HG03095 (cell line): ENCODE data around the gene SSUH2.
"Not testable (repeated sequence)": the region's sequence is repeated elsewhere in the genome, so short reads cannot be mapped to it uniquely, and the experiment has no call there.

Experiments
- ATAC-seq: cut with Tn5 transposase; IDR thresholded peaks from one replicate; pipeline ENCODE4 v1.9.1; 2021; ENCODE audit warnings: moderate library complexity; ENCODE audit not compliant: unreplicated experiment

The SSUH2 gene

DNA sequence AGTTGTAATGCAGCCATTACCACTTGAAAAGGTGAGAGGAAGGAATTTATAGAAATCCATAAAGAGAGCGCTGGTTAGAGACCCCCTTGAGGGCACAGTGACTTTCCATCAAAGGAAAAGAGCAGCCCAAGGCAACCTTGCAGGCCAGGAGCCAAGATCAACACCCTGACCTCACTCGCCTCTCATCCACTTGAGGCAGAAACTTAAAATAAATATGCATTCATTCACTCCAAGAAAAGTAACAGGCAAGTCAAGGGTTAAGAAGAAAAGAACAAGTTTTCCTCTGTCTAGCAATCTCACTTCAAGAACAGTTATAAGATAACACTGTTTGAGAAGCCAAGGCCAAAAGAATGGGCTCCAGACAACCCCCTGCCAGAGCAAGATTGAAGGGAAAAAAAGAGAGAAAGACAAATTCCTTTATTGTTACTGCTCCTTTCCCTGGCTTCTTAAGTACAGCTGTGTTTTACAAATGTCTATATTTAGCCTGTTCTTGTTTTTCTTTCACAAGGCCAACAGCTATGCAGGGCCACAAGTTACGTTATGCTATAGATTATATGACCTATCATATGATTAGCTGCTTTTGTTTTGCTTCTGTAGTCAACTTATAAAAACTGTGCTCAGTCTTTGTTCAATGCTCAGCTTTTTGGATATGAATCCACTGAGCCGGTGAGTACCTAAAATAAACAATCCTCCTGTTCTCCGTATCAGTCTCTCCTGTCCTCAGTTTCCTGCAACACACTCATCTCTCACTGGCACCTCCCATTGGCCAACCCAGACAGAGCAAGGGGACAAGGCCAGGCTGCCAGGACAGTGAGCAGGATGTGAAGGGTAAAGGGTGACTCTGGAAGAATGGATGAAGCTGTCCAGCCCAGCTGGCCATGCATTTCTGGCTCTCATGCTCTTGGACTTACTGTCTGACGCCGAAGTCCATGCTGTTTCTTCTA lies 15.8 kb upstream of the SSUH2 start:
- ATAC-seq = no peak

GRCh38 chr3:8659242-8659641 lies 14.6 kb upstream of the SSUH2 start:
- no peak for ATAC-seq

DNA sequence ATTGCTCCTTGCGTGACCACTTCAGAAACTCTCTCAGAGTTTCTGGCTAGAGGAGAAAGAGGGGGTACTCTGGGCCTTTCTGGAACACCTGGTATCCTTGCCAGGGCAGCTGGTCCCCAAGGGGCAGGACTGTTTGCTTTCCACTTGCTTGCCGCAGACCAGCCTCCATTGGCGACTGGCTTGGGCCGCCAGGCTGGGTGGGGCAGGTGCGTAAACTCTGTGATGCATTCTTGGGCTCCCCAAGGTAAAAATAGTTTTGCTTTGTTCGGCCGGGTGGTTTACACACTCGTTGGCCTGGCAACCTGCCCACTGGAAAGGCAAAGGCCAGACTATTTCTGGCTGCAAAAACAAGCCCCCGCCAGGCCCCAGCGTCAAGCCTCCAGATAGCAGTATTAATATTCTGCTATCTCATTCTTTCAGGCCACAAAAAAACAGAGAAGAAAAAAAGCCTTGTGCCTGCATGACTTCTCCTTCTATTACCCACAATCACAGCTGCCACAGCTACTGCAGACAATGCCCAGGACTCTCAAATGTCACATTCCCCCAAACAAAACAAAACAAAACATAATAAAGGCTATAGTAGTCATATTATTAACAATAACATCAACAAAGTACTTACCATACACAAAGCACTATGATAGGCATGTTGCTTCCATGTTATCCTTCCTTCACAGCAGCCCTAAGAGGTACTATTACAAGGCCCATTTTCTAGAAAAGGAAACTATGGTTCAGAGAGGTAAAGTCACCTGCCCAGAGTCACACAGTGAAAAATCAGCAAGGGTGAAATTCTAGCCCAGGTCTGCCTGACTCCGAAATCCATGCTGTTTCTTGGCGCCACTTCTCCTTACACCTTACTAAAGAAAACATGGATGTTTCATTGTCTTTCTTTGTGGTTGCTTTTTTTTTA lies 14.0 kb upstream of the SSUH2 start:
- ATAC-seq = peak; percentile 78

- ATAC-seq = peak; percentile 36
Observed at GRCh38 chr3:8657804-8658305, 13.3 kb upstream of the SSUH2 start.

DNA sequence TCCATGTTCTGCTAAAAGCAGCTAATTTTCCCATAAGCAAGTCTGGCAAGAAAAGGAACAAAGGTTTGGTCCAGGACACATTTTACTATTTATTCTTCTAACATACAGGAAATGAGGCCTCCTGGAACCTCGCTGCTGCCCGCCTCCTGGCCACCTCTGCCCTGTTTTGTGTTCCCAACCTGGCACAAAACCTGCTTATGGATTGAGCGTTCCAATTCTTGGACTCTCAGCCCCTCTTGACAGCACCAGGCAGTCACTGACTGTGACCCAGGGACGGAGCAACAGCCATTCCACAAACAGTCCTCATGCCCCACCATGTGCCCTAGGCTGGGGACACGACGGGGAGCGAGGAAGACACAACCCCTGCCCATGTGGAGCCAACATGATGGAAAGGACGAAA lies 11.6 kb upstream of the SSUH2 start:
- no peak for ATAC-seq

GRCh38 chr3:8655387-8655835 lies 10.8 kb upstream of the SSUH2 start:
- no peak for ATAC-seq

- ATAC-seq = not testable (repeated sequence)
Observed at GRCh38 chr3:8654572-8655329, 10.2 kb upstream of the SSUH2 start.

DNA sequence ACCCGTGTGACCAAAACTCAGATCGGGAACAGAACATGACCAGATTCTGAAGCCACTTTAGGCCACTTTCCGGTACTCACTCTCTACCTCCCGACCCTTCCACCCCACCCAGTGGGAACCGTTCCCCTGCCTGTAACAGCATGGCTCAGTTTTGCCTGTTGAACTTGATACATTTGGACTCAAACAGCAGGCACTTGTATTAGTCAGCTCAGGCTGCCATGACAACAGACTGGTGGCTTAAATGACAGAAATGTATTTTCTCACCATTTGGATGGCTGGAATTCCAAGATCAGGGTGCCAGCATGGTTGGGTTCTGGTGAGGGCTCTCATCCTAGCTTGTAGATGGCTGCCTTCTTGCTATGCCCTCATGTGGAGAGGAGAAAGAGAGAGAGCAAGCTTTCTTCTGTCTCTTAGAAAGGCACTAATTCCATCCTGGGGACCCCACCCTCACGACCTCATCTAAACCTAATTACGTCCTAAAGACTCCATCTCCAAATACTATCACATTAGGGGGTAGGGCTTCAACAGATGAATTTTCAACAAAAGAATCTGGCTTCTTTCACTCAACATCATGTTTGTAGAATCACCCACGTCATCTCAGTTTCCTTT lies 9.3 kb upstream of the SSUH2 start:
- no peak for ATAC-seq

DNA sequence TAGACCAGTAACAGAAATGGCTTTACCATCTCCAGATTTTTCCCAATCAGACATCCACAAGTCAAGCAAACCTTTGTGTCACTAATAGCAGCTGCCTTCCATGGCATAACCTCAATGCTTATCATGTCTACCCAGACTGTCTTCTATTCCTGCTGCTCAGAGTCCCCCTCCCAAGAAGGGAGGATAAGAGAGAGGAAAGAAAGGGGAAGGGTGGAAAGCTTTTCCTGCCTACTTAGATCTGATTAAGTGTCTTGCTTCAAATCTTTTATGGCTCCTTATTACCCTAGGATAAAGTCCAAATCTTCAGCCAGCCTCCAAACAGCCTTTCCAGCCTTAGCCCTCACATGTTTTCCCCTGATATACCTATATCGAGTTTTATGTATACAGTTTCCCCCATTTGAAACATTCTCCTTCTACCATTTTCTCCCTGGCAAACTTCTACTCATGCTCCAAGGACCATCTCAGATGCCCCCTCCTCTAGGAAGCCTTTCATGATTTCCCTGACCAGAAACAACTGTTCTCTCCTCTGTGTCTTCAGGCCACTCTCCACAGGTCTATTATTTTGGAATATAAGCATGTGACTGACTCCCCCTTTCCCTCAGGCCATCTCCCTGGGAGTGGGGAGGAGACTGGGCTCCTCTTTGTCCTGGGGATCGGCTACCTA lies 7.9 kb upstream of the SSUH2 start:
- ATAC-seq = no peak

DNA sequence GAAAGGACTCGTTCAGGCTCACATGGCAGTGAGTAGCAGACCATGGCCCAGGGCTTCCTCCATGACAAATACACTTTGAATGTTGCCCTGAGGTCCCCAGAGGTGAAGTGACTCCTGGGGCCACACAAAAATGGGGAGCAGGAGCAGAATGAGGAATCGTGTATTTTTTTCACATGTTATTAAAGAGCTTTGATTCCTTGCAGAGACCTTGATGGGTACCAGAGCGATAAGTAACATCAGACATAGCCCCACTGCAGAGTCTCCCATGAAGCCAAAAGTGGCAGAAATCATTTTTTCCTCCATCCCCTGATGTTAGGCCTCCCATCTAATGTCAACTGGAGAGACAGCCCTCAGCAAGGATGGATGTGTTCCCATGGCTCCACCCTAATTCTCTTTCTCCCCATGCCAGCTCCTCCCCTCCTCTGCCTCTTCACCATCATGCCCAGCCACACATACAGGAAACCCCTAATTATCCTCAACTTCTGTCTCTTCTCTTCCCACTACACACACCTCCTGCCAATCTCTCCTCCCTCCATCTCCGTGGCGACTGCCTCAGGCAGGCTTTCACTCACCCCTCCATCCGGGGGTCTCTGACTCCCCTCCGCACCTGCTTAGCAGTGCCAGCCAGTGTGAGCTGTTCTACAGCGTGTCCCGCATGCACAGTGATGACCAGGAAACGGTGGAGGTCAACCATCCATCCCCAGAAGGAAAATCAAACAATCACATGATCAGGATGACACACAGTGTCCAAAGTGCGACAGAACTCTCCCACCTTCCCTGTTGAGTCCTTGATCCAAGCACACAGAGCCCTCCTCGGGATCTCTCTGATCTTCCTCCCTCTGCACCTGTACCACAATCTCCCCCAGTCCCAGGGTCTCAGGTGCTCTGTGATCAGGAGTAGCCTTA lies 7.1 kb upstream of the SSUH2 start:
- ATAC-seq = no peak

DNA sequence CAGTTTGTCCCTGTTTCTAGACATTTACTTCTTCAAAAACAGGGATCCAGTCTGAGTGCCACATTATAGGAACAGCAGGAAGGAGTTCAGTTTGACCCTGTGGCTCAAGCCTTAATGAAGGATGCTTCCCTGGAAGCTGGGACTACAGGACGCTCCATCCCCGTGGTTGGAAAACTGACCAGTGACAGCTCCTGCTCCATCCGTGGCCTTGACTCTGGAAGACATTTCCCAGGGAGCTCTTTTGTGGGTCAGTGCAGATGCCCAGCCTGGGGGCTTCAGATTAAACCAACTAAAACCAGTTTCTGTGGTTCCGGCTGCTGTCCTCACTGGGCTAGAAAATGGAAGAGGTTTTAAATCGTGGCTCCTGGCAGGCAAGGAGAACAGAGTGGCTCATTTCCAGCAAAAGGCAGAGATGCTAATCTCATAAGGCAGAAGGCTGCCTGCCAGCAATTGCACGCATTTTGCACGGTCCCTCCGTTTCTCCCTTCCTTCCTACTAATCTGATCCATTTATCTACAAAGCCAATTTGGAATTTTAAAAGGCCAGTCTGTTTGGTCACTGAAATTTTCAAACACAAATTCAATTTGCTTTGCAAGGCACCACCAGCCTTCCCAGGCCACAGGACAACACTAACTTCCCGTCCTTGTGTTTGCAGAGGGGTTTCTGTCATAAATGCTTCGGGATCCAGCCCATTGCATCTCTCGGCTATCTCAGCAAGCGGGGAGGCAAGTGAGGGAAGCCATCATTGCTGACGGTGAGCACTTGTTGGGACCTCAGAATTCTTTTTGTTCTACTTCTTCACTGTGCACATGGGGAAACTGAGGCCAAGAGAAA lies 6.2 kb upstream of the SSUH2 start:
- ATAC-seq = no peak

GRCh38 chr3:8649757-8650156 lies 5.2 kb upstream of the SSUH2 start:
- no peak for ATAC-seq

DNA sequence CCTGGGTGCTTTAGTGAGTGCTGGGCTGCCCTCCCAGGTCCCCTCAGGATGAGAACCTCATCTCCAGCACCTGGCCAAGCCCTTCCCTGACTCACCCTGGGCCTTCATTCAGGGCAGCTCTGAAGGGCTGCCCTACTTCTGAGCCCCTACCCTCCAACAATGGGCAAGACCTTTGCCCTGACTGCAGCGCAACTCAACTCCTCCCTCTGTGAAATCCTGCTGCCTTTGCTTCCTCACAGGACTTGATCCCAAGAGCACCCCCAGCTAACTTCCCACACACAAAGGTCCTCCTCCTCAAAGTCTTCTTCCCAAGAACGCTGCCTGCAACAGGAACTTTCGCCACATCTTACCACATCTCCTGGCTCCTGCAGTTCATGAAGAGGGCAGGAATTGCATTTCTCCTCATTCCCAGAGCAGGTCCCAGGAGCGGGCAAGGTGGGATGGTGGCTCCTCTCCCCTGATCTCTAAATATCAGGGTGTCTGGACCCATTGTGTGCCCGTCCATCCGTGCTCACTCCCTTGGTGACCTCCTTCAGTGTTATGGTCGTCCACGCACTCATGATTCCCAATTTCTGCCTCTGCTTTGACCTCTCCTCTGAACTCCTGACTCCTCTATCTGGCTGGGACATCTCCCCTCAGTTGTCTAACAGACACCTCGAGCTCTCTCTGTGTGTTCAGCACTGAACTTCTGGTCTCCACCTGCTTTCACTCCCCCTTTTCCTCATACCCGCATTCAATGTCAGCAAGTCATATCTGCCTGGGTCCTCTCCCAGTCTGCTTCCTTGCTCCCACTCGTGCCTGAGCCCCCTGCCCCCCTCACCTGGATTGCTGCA lies 4.5 kb upstream of the SSUH2 start:
- no peak for ATAC-seq

DNA sequence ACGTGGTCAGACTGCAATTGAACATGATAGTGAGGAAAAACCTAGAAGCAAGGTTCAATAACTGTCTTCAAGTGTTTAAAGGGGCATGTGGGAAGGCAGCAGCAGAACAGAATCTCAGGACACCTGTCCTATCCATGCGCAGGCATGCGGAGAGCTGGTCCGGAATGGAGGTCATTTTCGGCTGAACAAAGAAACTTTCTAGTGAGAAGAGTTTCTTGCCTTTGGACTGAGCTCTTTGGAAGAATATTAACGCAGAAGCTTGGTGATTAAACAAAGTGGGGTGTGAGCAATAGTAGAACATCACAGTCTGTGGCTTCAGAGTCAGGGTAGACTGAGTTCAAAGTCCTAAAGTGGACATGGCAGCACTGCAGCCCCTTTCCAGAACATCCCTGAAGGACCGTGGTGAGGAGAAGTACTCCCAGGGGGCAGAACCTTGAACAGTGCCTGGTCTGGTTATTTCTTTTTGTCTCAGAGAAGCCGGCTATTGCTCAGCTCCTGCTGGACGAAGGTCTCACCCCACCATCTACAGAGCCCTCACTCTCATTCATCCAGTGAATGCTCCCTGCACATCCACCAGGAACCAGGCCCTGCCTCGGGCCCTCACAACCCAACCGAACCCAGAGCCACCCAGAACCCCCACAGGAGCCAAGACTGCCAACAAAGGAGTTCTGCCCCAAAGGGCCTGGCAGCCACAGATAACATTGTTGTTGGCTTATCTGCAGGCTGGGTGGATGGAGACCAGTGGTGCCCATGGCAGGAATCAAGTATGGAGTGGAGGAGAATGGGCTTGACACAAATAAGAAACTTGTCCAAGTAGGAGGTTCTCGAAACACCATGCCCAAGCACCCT lies 2.8 kb upstream of the SSUH2 start:
- ATAC-seq = no peak

DNA sequence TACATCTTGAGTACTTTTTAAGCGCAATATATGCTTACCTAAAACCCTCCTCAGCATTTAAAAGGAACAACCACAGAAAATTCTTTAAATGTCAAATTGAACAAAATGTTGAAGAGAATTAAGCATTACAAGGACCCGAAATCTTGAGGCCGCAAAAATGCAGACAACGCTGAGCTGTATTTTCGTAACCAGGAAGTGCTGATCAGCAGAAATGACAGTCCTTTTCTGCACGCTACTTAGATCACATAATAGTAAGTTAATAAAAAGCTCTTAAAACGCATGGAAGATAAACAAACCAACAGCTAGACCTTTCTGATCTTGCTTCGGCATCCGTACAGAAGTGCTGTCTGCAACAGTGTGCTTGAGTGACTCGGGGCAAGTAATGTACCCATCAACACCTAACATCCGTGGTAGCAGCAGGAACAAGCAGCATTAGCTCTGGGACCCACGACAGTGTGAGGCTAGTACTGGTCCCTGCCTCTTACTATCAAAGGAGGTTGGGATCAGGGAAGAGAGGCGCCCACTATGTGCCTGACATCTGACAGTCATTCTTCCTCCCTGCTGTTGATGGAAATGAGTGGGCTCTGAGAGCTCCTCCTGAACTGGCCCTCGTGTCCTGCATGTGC lies 1.8 kb upstream of the SSUH2 start:
- no peak for ATAC-seq

DNA sequence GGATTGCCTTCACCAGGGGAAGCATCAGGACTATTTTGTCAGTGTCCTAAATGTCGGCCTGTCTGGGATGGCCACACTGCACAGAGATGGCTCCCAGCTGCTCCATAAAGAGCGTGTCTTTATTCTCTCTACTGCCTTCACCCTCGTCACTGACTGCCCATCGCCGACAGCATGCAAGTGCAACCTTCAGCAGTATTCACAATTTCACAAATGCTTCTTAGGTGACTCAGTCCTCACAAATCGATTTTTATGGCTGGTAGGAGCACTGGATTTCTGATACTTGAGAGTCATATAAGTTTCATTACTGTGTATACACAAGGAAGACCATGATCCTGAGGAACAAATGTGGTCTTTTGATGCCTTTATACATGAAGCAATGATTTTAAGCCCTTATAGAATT lies 1.1 kb upstream of the SSUH2 start:
- ATAC-seq = no peak
